HepG2 (cell line): ENCODE measurements around the gene HSPA1B. TPM values are rescaled to one million over a fixed set of nuclear protein-coding genes. Genes with fewer than 3 reads are reported as not detected.

ENCODE experiments used
- KDM5A ChIP-seq: fragments of 200-600 bp; sonication (generic); IDR thresholded peaks from 2 replicates; pipeline ENCODE4 v1.7.0; 2018; ENCODE audit warnings: antibody characterized with exemption, mild to moderate bottlenecking, low read length, borderline replicate concordance
- POLR2AphosphoS2 ChIP-seq: IDR thresholded peaks from 2 replicates; pipeline ENCODE4 v1.6.1; 2011; ENCODE audit warnings: low read depth, low read length, improper control_type of control experiment
- SNAPC2 ChIP-seq: sonication (generic); formaldehyde crosslinking; IDR thresholded peaks from 2 replicates; pipeline ENCODE4 v1.8.1; 2022; ENCODE audit warnings: mild to moderate bottlenecking, missing genetic modification reagents
- ZNF878 ChIP-seq: sonication (generic); formaldehyde crosslinking; IDR thresholded peaks from 2 replicates; pipeline ENCODE4 v1.8.1; 2023; ENCODE audit warnings: mild to moderate bottlenecking, missing genetic modification reagents, moderate library complexity
- ZSCAN20 ChIP-seq: sonication (generic); formaldehyde crosslinking; IDR thresholded peaks from 2 replicates; pipeline ENCODE4 v1.4.0; 2020; ENCODE audit warnings: missing genetic modification reagents, mild to moderate bottlenecking, borderline replicate concordance
- ZSCAN31 ChIP-seq: sonication (generic); formaldehyde crosslinking; IDR thresholded peaks from 2 replicates; pipeline ENCODE4 v1.5.0; 2020; ENCODE audit warnings: low read depth, mild to moderate bottlenecking, missing genetic modification reagents
- polyA plus RNA-seq, 8 experiments: library from polyadenylated mRNA; depleted of rRNA in 3 of 8; stranded (reverse) in 7 of 8; unstranded in 1 of 8; fragments of >200 nt; fragmentation: Illumina TruSeq in 4 of 8; extraction: Trizol in 4 of 8; gene quantifications; 2 replicates each; pipeline versions ENCODE4 v1.2.1 to v1.2.3, GENCODE V29; 2011 to 2016; ENCODE audit warnings: low read depth in 4 of 8, missing spikeins in 1 of 8, mixed read lengths in 1 of 8; ENCODE audit not compliant: insufficient read depth in 1 of 8
- total RNA-seq, 5 experiments: library from RNA; depleted of rRNA; stranded (reverse); fragments of >200 nt; fragmentation: Illumina TruSeq; extraction: Trizol; gene quantifications; 2 replicates each; pipeline ENCODE4 v1.2.3, GENCODE V29; 2016; ENCODE audit warnings: low read depth in 1 of 5
- TF ChIP-seq, protein P1 (sequence below): sonication (generic); formaldehyde crosslinking; IDR thresholded peaks from 2 replicates; pipeline ENCODE4 v1.4.0; 2020; ENCODE audit warnings: mild to moderate bottlenecking, missing genetic modification reagents
- TF ChIP-seq, protein P2 (sequence below): IDR thresholded peaks from 2 replicates; pipeline ENCODE4 v1.6.1; 2016; ENCODE audit warnings: low read depth, control low read depth
- TF ChIP-seq, protein P3 (sequence below): sonication (generic); formaldehyde crosslinking; IDR thresholded peaks from one replicate; pipeline ENCODE4 v1.5.1; 2020; ENCODE audit warnings: mild to moderate bottlenecking, missing genetic modification reagents; ENCODE audit errors: not compliant biosample characterization

The HSPA1B gene
- total and polyA plus RNA-seq, 2 of the 13 experiments (the other 11 are each of a cell fraction or from before 2014, with no cell fraction given), result 26.0 to 186 TPM

DNA sequence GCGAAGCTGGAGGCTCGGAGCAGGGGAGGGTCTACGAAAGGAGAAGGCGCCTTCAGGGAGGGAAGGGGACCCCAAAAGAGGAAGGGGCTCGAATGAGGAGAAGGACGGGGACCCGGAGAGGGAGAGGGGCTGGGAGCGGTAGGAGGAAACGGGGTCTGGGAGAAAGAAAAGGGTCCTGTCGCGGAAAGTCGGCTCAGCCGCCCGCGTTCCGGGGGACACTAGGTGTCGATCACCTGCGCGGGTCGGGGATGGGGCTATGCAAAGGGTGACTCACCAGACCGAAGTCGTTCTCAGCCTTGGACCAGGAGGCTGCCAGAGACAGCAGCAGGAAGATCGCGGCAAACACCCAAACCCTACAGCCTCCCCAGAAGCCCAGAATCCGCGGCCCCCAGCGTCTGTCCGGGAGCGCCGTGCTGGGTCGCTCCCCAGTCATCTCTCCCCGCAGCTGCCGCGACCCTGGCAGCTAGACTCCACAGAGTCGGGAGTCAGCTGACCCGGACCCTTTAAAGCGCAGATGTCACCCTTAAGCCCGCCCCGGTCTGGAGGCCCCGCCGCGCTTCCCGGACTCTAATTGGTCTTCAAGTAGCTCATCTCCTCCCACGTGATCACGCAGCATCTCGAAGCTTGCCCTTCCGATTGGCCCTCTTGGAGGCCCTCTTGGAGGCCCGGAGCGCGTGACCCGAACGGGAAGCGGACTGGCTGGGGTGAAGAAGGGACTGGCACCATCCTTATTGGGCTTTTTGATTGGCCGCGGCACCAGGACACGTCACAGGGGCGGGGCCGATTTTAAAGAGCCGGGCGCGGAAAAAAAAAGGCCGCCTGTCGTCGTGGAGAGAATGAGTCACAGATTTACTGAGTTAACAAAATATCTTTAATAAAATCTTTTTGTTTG is 35.1 kb downstream of the HSPA1B start, which contains the start of gene NEU1 (continued):
- TF ChIP-seq, protein P1, sequence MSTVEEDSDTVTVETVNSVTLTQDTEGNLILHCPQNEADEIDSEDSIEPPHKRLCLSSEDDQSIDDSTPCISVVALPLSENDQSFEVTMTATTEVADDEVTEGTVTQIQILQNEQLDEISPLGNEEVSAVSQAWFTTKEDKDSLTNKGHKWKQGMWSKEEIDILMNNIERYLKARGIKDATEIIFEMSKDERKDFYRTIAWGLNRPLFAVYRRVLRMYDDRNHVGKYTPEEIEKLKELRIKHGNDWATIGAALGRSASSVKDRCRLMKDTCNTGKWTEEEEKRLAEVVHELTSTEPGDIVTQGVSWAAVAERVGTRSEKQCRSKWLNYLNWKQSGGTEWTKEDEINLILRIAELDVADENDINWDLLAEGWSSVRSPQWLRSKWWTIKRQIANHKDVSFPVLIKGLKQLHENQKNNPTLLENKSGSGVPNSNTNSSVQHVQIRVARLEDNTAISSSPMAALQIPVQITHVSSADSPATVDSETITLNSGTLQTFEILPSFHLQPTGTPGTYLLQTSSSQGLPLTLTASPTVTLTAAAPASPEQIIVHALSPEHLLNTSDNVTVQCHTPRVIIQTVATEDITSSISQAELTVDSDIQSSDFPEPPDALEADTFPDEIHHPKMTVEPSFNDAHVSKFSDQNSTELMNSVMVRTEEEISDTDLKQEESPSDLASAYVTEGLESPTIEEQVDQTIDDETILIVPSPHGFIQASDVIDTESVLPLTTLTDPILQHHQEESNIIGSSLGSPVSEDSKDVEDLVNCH (CRISPR knock-in tag), result no peak
- TF ChIP-seq ZSCAN31 (CRISPR knock-in tag) (peak; percentile 19; the same call in 1 of the 2 replicates), POLR2AphosphoS2 (peak; percentile 96; the same call in 1 of the 2 replicates), KDM5A (no peak; the same call in 1 of the 2 replicates), ZNF878 (peak; percentile 72; the same call in 1 of the 2 replicates), SNAPC2 (peak; percentile 83; the same call in 1 of the 2 replicates), ZSCAN20 (CRISPR knock-in tag) (peak; percentile 72; the same call in 1 of the 2 replicates)
- TF ChIP-seq, protein P2, sequence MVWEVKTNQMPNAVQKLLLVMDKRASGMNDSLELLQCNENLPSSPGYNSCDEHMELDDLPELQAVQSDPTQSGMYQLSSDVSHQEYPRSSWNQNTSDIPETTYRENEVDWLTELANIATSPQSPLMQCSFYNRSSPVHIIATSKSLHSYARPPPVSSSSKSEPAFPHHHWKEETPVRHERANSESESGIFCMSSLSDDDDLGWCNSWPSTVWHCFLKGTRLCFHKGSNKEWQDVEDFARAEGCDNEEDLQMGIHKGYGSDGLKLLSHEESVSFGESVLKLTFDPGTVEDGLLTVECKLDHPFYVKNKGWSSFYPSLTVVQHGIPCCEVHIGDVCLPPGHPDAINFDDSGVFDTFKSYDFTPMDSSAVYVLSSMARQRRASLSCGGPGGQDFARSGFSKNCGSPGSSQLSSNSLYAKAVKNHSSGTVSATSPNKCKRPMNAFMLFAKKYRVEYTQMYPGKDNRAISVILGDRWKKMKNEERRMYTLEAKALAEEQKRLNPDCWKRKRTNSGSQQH, result peak; percentile 73; the same call in 1 of the 2 replicates
- TF ChIP-seq, protein P3, sequence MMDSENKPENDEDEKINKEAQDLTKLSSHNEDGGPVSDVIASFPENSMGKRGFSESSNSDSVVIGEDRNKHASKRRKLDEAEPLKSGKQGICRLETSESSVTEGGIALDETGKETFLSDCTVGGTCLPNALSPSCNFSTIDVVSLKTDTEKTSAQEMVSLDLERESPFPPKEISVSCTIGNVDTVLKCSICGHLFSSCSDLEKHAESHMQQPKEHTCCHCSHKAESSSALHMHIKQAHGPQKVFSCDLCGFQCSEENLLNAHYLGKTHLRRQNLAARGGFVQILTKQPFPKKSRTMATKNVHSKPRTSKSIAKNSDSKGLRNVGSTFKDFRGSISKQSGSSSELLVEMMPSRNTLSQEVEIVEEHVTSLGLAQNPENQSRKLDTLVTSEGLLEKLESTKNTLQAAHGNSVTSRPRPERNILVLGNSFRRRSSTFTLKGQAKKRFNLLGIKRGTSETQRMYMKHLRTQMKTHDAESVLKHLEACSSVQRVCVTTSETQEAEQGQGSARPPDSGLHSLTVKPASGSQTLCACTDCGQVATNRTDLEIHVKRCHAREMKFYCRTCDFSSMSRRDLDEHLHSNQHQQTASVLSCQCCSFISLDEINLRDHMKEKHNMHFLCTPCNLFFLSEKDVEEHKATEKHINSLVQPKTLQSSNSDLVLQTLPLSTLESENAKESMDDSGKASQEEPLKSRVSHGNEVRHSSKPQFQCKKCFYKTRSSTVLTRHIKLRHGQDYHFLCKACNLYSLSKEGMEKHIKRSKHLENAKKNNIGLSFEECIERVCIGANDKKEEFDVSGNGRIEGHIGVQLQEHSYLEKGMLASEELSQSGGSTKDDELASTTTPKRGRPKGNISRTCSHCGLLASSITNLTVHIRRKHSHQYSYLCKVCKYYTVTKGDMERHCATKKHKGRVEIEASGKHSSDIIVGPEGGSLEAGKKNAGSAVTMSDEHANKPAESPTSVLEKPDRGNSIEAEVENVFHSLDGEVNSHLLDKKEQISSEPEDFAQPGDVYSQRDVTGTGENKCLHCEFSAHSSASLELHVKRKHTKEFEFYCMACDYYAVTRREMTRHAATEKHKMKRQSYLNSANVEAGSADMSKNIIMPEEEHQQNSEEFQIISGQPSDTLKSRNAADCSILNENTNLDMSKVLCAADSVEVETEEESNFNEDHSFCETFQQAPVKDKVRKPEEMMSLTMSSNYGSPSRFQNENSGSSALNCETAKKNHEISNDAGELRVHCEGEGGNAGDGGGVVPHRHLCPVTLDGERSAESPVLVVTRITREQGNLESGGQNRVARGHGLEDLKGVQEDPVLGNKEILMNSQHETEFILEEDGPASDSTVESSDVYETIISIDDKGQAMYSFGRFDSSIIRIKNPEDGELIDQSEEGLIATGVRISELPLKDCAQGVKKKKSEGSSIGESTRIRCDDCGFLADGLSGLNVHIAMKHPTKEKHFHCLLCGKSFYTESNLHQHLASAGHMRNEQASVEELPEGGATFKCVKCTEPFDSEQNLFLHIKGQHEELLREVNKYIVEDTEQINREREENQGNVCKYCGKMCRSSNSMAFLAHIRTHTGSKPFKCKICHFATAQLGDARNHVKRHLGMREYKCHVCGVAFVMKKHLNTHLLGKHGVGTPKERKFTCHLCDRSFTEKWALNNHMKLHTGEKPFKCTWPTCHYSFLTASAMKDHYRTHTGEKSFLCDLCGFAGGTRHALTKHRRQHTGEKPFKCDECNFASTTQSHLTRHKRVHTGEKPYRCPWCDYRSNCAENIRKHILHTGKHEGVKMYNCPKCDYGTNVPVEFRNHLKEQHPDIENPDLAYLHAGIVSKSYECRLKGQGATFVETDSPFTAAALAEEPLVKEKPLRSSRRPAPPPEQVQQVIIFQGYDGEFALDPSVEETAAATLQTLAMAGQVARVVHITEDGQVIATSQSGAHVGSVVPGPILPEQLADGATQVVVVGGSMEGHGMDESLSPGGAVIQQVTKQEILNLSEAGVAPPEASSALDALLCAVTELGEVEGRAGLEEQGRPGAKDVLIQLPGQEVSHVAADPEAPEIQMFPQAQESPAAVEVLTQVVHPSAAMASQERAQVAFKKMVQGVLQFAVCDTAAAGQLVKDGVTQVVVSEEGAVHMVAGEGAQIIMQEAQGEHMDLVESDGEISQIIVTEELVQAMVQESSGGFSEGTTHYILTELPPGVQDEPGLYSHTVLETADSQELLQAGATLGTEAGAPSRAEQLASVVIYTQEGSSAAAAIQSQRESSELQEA (CRISPR knock-in tag), result peak; percentile 37
